ENCODE measurements around the gene CTDSPL.
"Not testable (repeated sequence)": the region's sequence is repeated elsewhere in the genome, so short reads cannot be mapped to it uniquely, and the experiment has no call there.

The CTDSPL gene, protein sequence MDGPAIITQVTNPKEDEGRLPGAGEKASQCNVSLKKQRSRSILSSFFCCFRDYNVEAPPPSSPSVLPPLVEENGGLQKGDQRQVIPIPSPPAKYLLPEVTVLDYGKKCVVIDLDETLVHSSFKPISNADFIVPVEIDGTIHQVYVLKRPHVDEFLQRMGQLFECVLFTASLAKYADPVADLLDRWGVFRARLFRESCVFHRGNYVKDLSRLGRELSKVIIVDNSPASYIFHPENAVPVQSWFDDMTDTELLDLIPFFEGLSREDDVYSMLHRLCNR

GRCh38 chr3:37861620-37862041 lies at the start of gene CTDSPL:
TSS of gene CTDSPL (plus strand) at chr3:37861880. CDS start at chr3:37862200, 320 bp downstream.
- peak; percentile 36 for DNase-seq

GRCh38 chr3:37812499-37812896 lies 49.2 kb upstream of the CTDSPL start:
- no peak for DNase-seq

- no peak for DNase-seq
Measured at GRCh38 chr3:37813403-37813802, 48.3 kb upstream of the CTDSPL start.

- no peak for DNase-seq
Measured at GRCh38 chr3:37814547-37814946, 47.1 kb upstream of the CTDSPL start.

GRCh38 chr3:37815156-37815555 lies 46.5 kb upstream of the CTDSPL start:
- not testable (repeated sequence) for DNase-seq

DNA sequence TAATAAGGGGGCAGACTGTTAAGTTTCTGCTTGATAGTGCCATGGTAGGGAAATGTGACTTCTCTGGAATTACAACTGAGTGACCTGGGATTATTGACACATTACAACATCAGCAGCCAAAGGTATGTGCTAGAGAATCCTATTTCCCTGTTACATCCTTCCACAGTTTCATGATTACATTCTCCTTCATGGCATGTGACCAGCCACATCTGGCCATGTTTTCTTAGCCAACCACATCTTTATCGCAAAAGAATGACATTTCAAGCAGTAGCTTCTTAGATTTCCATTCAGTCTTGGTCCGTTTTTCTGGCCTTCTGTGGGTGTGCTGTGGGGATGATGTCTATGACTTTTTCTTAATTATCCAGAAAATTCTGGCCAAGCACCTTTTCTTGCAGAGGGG lies 45.4 kb upstream of the CTDSPL start:
- no peak for DNase-seq

- DNase-seq: no peak
Measured at GRCh38 chr3:37819591-37819990, 42.1 kb upstream of the CTDSPL start.

DNA sequence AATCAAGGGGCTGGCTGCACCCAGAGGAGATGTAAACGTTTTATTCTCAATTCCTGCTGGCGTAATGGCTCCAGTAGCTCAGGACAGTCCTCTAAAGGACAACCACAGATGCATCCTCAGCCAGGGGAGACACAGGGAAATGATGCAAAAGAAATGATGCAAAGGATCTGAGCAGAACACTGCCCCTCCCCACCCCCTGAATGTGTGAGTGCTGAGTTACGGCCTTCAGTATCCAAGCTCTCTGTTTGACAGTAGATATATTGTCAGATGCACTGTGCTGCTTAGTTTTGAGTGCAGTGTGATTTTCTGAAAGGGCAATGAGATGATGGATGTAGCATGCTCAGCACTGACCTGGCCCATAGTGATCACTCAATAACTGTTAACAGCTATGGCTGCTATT lies 41.4 kb upstream of the CTDSPL start:
- no peak for DNase-seq

DNA sequence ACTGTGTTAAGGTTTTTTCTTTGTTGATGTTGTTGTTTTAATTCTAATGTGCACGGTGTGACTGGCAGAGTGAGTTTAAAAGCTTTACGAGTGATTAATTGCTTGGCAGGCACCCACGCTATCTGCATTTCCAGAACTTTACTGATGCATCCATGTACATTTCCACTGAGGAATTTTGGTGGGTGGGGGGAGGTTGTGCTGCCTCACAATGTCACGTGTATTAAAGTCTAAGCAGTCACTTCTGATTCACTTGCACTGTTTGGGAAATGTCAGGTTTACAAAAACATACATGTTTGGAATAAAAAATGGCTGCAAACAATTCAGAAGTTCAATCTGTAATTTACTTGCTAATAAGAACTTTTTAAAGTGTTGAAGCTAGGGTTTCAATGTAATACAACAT lies 38.5 kb upstream of the CTDSPL start:
- DNase-seq: no peak

DNA sequence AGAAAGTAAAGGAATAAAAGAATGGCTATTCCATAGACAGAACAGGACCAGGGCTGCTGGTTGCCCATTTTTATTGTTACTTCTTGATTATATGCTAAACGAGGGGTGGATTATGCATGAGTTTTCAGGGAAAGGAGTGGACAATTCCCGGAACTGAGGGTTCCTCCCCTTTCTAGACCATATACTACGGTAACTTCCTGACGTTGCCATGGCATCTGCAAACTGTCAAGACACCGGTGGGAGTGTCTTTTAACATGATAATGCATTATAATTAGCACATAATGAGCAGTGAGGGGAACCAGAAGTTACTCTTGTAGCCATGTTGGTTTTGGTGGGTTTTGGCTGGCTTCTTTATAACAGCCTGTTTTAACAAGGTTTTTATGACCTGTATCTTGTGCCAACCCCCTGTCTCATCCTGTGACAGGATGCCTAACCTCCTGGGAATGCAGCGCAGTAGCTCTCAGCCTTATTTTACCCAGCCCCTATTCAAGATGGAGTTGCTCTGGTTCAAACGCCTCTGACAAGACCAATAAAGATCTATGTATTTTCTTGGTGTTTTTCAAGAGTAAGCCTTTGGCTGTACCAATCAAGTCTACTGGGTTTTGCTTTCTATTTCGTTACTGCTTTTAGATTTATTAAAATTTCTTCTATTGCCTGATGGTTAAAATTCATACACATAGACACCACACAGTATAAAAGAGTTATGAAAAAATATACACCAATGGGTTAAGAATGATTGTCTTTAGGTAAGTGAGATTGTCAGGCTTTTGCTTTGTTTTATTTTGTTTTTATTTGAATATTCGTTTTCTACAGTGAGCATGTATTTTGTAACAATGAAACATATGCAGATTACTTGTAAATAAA lies 37.4 kb upstream of the CTDSPL start:
- DNase-seq: no peak

GRCh38 chr3:37824954-37825328 lies 36.7 kb upstream of the CTDSPL start:
- DNase-seq: no peak

DNA sequence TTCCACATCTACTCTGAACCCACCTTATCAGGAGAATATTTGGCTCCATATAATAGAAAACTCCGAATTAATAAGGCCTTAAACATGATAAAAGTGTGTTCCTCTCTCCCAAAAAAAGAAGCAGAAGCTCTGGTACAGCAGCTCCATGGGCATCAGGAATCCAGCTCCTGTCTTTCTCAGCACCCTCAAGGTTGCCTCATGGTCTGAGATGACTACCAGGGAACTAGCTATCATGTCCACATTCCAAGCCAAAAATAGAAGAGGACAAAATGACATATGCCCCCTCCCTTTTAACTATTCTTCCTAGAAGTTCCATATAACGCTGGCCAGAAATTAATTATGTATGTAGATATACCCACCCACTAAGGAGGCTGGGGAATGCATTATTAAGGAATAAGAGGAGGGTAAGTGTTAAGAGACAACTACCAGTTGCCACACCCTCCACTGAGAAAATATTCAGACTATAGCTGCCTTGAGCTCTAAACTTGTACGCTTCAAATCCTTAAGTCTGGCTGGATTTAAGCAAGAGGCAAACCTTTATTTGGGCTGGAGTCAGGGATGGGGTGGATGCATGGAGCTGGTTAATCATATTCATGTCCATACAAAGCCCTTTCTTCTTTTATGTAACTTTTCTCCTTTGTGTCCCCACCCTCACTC lies 35.8 kb upstream of the CTDSPL start:
- DNase-seq: no peak

- DNase-seq: no peak
Measured at GRCh38 chr3:37826502-37826901, 35.2 kb upstream of the CTDSPL start.

DNA sequence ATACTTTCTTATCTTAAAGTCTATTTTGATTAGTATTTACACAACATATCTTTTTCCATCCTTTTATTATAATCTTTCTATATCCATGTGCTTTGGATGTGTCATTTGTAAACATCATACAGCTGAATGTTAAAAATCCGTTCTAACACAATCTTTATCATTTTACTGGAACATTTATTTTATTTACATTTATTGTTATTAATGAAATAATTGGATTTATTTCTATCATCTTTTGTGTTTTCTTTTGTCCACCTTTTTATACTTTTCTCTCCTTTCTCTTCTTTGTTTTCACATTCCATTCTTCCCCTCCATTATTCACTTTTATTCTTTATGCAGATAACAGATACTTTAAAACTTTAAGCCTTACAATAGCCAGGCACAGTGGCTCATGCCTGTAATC lies 34.7 kb upstream of the CTDSPL start:
- no peak for DNase-seq

- DNase-seq: no peak
Measured at GRCh38 chr3:37832480-37832879, 29.2 kb upstream of the CTDSPL start.

DNA sequence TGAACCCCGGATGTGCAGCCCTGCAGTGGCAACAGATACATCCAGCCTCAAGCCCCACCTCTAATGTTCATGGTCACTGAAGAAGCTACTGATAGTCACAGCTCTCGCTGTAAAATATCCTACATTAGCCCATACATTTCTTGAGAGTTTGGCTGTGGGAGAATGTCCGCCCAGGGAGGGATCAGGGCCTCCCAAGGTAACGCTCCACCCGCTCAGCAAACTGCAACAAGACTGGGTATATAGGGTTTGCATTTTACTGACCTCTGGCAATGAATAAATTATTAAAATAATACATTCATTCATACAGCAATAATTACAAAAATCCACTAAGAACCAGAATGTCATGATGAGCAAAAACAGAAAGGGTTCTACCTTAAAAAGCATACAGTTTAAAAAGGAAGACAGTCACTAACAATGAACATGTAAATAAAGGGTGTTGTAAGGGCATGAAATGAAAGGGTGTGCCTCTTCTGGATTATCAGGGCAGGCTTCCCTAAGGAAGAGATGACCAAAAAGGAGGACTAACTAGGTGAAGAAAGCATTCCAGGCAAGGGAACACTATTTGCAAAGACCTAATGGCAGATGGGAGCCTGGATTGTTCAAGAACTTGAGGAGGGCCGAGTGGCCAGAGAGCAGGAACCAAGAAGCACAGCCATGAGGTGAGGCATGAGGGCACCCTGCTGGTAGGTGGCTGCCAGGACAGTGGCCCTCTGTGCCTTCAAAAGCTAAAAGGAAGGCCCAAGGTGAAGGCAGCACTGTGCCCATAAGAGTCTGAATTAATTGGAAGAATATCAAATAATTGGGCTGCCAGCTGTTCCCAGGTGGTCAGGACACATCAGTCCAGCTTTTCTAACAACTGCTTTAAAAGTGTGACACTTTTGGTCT lies 28.1 kb upstream of the CTDSPL start:
- no peak for DNase-seq

- no peak for DNase-seq
Measured at GRCh38 chr3:37836589-37836988, 25.1 kb upstream of the CTDSPL start.

- DNase-seq: no peak
Measured at GRCh38 chr3:37847689-37848088, 14.0 kb upstream of the CTDSPL start.

- no peak for DNase-seq
Measured at GRCh38 chr3:37849146-37849923, 12.3 kb upstream of the CTDSPL start.

DNA sequence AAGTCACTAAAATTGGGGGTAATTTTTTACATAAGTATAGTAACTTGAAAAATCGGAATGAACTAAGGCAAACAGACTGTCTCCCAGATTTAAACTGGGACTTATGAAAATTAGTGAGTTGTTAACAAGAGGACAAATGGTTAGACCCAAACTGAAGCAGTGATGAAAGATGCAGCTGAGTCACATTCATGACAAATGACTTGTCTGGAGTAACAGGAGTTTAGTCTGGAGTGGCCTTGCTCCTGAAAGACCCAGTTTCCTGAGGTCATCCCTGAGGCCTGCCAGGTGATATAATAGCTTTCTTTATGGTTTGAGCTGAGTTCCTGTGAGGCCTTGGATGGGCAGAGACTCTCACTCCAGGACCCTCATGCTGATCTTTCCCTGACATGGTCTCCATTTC lies 9.6 kb upstream of the CTDSPL start:
- no peak for DNase-seq

DNA sequence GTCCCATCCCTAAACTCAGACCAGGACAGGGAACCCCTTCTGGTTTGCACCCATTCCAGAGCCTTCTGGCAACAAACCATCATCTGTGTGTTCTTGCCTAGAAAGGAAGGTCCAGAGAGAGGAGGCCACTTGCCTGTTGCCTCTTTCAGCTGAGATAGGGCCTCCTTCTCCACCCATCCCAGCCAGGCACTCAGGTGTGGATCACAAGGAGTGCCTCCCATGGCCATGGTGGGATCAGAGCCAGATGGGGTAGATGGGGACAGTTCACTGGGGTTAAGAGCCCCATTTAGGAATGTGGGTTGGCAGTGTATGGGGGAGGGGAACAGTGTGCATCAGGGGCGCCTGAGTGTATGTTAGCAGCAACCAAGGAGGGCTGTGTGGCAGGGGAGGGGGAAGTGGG lies 8.9 kb upstream of the CTDSPL start:
- DNase-seq: no peak

All from activated T-cell treated with anti-CD3 and anti-CD28 coated beads, Interleukin-2, amount 50 U/mL, for 1 hour (primary cell).